Measurements from ENCODE around the gene GFY.
A peak's percentile ranks its signal among the peaks of the same experiment; 100 is the strongest.

GFY gene

GRCh38 chr19:49473868-49474541, 48.8 kb downstream of the GFY start, which contains the start of gene FLT3LG:
TSS of gene FLT3LG (plus strand) at chr19:49474215. CDS start at chr19:49474640, 425 bp downstream.
- peak; percentile 90 for DNase-seq

DNA sequence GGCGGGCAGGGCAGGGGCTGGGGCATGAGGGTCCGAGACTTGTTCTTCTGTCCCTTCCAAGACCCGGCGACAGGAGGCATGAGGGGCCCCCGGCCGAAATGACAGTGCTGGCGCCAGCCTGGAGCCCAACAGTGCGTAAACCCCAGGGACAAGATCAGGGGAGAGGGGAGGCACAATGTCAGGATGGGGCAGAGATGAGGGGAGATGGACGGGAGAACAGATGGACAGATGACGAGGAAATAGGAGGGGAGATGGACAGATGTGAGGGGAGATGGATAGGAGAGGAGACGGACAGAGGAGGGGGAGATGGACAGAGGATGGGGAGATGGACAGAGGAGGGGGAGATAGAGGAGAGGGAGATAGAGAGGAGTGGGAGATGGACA, 49.3 kb downstream of the GFY start:
- no peak for DNase-seq

GRCh38 chr19:49475191-49475917, 50.2 kb downstream of the GFY start:
- peak; percentile 34 for DNase-seq

GRCh38 chr19:49475995-49476880, 51.0 kb downstream of the GFY start:
- peak; percentile 90 for DNase-seq

All from stimulated activated CD4-positive, alpha-beta T cell treated with anti-CD3 and anti-CD28 coated beads, Interleukin-15, amount 100 ng/mL, for 24 hours (primary cell).